Motor neuron (in vitro differentiated cells): ENCODE data around the gene EML3. TPM values are rescaled to one million over a fixed set of nuclear protein-coding genes. Genes with fewer than 3 reads are reported as not detected.
"Not testable (repeated sequence)": the region's sequence is repeated elsewhere in the genome, so short reads cannot be mapped to it uniquely, and the experiment has no call there.

ENCODE experiments used
- ATAC-seq, 8 experiments: fragments of 200-7000 bp; cut with Tn5 transposase; replicated peaks in 6 of 8; 2 replicates each; pipeline ENCODE4 v1.8.0; 2021; ENCODE audit warnings: mild to moderate bottlenecking in 8 of 8, moderate library complexity in 8 of 8
- H3K27ac ChIP-seq, 2 donors: fragments of 250-450 bp; sonication (Bioruptor Pico); 2 replicates each; pipeline ENCODE4 v1.9.0; 2021; ENCODE audit warnings: antibody characterized with exemption in 2 of 2, mild to moderate bottlenecking in 2 of 2, moderate library complexity in 1 of 2
- H3K4me1 ChIP-seq, 2 donors: fragments of 250-450 bp; sonication (Bioruptor Pico); replicated peaks in 1 of 2; 2 replicates each; pipeline ENCODE4 v1.6.1; 2021; ENCODE audit warnings: antibody characterized with exemption in 2 of 2, mild to moderate bottlenecking in 2 of 2, moderate library complexity in 1 of 2
- H3K4me3 ChIP-seq, 5 donors: fragments of 250-450 bp; sonication (Bioruptor Pico); 2 replicates each; pipeline ENCODE4 v1.9.0; 2021; ENCODE audit warnings: antibody characterized with exemption in 5 of 5, mild to moderate bottlenecking in 5 of 5, moderate library complexity in 4 of 5
- WGBS, 10 experiments: fragments of 450-650 bp; shearing (Covaris generic); methylation state at CpG; one replicate each; pipeline ENCODE4 v1.0.0; 2022; 5-methylcytosine and 5-hydroxymethylcytosine counted together
- in situ Hi-C, 9 experiments: fragments of 400-800 bp; cut with MboI; loops; one replicate each; pipeline ENCODE4 v1.15.0; 2021; ENCODE audit warnings: low sequenced_read_pairs in 9 of 9, low pct_unique_long_range_greater_than_20kb in 2 of 9; ENCODE audit not compliant: unreplicated experiment in 9 of 9
- total RNA-seq, 8 experiments: library from RNA; unstranded; fragments of 300-600 nt; gene quantifications; 2 replicates each; pipeline versions ENCODE4 v1.2.3 to v1.2.4, GENCODE V29; 2022

EML3 gene
- total RNA-seq, 8 experiments from 2014 or later: 1.4 to 56.9 (median 10.0) TPM

GRCh38 chr11:62588966-62589637 lies 23.5 kb downstream of the EML3 start:
- peaks cover 16 to 23% of the 10 kb centered on the region in 2 donors for H3K4me1 ChIP-seq
- ATAC-seq: no peak
- in situ Hi-C loops: loop anchor here in 1 of 9 experiments (25.0 kb wide), 1 partner anchor 202 kb away; no protein-coding TSS in a partner anchor
- H3K27ac ChIP-seq: no peak overlapping the region
- 12 to 89% (median 65%) methylated on average over 1 to 12 of the region's 18 CpGs for WGBS, 10 experiments
- H3K4me3 ChIP-seq: no peak overlapping the region

- not testable (repeated sequence) for H3K4me1 ChIP-seq, H3K27ac ChIP-seq, H3K4me3 ChIP-seq
- peak in 3 of 8 experiments; percentile 30 to 68 (median 65) for ATAC-seq
- in situ Hi-C loops: loop anchor here in 1 of 9 experiments (25.0 kb wide), 1 partner anchor 198 kb away; no protein-coding TSS in a partner anchor
- WGBS, 10 experiments: 80% methylated on average over 5 of the region's 7 CpGs; no CpG with 5 or more reads in 9 of the 10 experiments
Measured at GRCh38 chr11:62585356-62585755, 27.2 kb downstream of the EML3 start.

- not testable (repeated sequence) for H3K4me3 ChIP-seq, H3K4me1 ChIP-seq, ATAC-seq, H3K27ac ChIP-seq
- in situ Hi-C loops: loop anchor here in 1 of 9 experiments (25.0 kb wide), 1 partner anchor 194 kb away; no protein-coding TSS in a partner anchor
- 95 to 100% (median 100%) methylated on average over 1 to 4 of the region's 4 CpGs; no CpG with 5 or more reads in 5 of the 10 experiments for WGBS, 10 experiments
Measured at GRCh38 chr11:62581735-62582134, 30.8 kb downstream of the EML3 start.

- 80 to 100% (median 96%) methylated on average over 1 to 6 of the region's 18 CpGs; no CpG with 5 or more reads in 3 of the 10 experiments for WGBS, 10 experiments
- ATAC-seq: no peak
- Histone ChIP-seq H3K27ac (no peak overlapping the region), H3K4me3 (no peak overlapping the region), H3K4me1 (no peaks in the 10 kb centered on the region)
- in situ Hi-C loops: loop anchor here in 1 of 9 experiments (25.0 kb wide), 1 partner anchor 194 kb away; no protein-coding TSS in a partner anchor
Measured at GRCh38 chr11:62580959-62581715, 31.4 kb downstream of the EML3 start.

- 72 to 100% (median 100%) methylated on average over 1 to 2 of the region's 2 CpGs; no CpG with 5 or more reads in 3 of the 10 experiments for WGBS, 10 experiments
- H3K27ac ChIP-seq: no peak overlapping the region
- ATAC-seq: no peak
- H3K4me3 ChIP-seq: no peak overlapping the region
- in situ Hi-C loops: loop anchor here in 1 of 9 experiments (25.0 kb wide), 1 partner anchor 192 kb away; no protein-coding TSS in a partner anchor
- peaks cover 10 to 12% of the 10 kb centered on the region in 2 donors for H3K4me1 ChIP-seq
Measured at GRCh38 chr11:62579252-62579651, 33.3 kb downstream of the EML3 start.

GRCh38 chr11:62578541-62578940 lies 34.0 kb downstream of the EML3 start:
- in situ Hi-C loops: loop anchor here in 1 of 9 experiments (25.0 kb wide), 1 partner anchor 191 kb away; no protein-coding TSS in a partner anchor
- H3K4me3 ChIP-seq: no peak overlapping the region
- ATAC-seq: no peak
- WGBS, 10 experiments: 80 to 100% (median 94%) methylated on average over 1 to 4 of the region's 11 CpGs; no CpG with 5 or more reads in 6 of the 10 experiments
- no peak overlapping the region for H3K27ac ChIP-seq
- peaks cover 10 to 12% of the 10 kb centered on the region in 2 donors for H3K4me1 ChIP-seq

GRCh38 chr11:62577046-62577714 lies 35.4 kb downstream of the EML3 start:
- 50 to 100% (median 92%) methylated on average over 1 to 7 of the region's 12 CpGs; no CpG with 5 or more reads in 1 of the 10 experiments for WGBS, 10 experiments
- in situ Hi-C loops: loop anchor here in 1 of 9 experiments (25.0 kb wide), 1 partner anchor 190 kb away; no protein-coding TSS in a partner anchor
- peaks cover 15 to 17% of the 10 kb centered on the region in 2 donors for H3K4me1 ChIP-seq
- no peak overlapping the region for H3K27ac ChIP-seq
- ATAC-seq: no peak
- no peak overlapping the region for H3K4me3 ChIP-seq

GRCh38 chr11:62575837-62576236 lies 36.7 kb downstream of the EML3 start:
- Histone ChIP-seq H3K4me3 (no peak overlapping the region), H3K27ac (peak overlapping the region in 1 of 2 donors; percentile 93), H3K4me1 (peaks cover 15 to 19% of the 10 kb centered on the region in 2 donors)
- no peak for ATAC-seq
- 80 to 100% (median 91%) methylated on average over 1 to 7 of the region's 14 CpGs; no CpG with 5 or more reads in 6 of the 10 experiments for WGBS, 10 experiments
- in situ Hi-C loops: loop anchor here in 1 of 9 experiments (25.0 kb wide), 1 partner anchor 189 kb away; no protein-coding TSS in a partner anchor

- WGBS, 10 experiments: 0 to 92% (median 76%) methylated on average over 2 to 5 of the region's 17 CpGs; no CpG with 5 or more reads in 7 of the 10 experiments
- Histone ChIP-seq H3K27ac (peak overlapping the region; percentile 93 to 96), H3K4me1 (peaks cover 15 to 19% of the 10 kb centered on the region in 2 donors), H3K4me3 (peak overlapping the region; percentile 39 to 45 (median 43))
- no peak for ATAC-seq
- in situ Hi-C loops: loop anchor here in 1 of 9 experiments (25.0 kb wide), 1 partner anchor 188 kb away; no protein-coding TSS in a partner anchor
Measured at GRCh38 chr11:62575156-62575555, 37.4 kb downstream of the EML3 start.

GRCh38 chr11:62574363-62575071 lies 38.1 kb downstream of the EML3 start:
- ATAC-seq: peak; percentile 37 to 56 (median 48)
- Histone ChIP-seq H3K4me3 (peak overlapping the region; percentile 39 to 45 (median 43)), H3K4me1 (peaks cover 15 to 19% of the 10 kb centered on the region in 2 donors), H3K27ac (peak overlapping the region; percentile 93 to 96)
- in situ Hi-C loops: loop anchor here in 3 of 9 experiments (25.0 kb wide), 2 partner anchors 162 to 187 kb away; partner anchors contain the start of gene SCGB1A1 (in 1 of the 3)
- WGBS, 10 experiments: 0 to 6% (median 3%) methylated on average over 2 to 26 of the region's 33 CpGs; no CpG with 5 or more reads in 5 of the 10 experiments

GRCh38 chr11:62573592-62574362 lies 38.8 kb downstream of the EML3 start, which contains the start of gene EEF1G:
Gene EEF1G (minus strand): TSS chr11:62573891. CDS start chr11:62573842, 49 bp downstream.
- Histone ChIP-seq H3K4me1 (peaks cover 15 to 19% of the 10 kb centered on the region in 2 donors), H3K27ac (peak within 1 kb of the TSS; percentile 93 to 96), H3K4me3 (peak within 1 kb of the TSS; percentile 54 to 68 (median 63))
- 0 to 5% (median 0%) methylated on average over 2 to 16 of the region's 46 CpGs; no CpG with 5 or more reads in 5 of the 10 experiments for WGBS, 10 experiments
- in situ Hi-C loops: loop anchor here in 2 of 9 experiments (25.0 kb wide), 2 partner anchors 161 to 186 kb away; partner anchors contain the start of gene SCGB1A1 (in 1 of the 2)
- peak; percentile 85 to 92 (median 89) for ATAC-seq
